NCI-H82 (cell line): ENCODE data around the gene ASCC3.

Source experiments
- DNase-seq: peaks from one replicate; lab custom pipeline; 2025; lab: John Stamatoyannopoulos, UW

Gene ASCC3

GRCh38 chr6:100464162-100464851, 416.8 kb downstream of the ASCC3 start:
- DNase-seq, result peak; percentile 66

- DNase-seq, result peak; percentile 21
These were observed 417.4 kb downstream of the ASCC3 start for GRCh38 chr6:100463630-100464161.

- DNase-seq, result peak; percentile 28
These were observed 418.2 kb downstream of the ASCC3 start for GRCh38 chr6:100462706-100463629.

GRCh38 chr6:100461917-100462705, 419.0 kb downstream of the ASCC3 start:
- peak; percentile 7 for DNase-seq

GRCh38 chr6:100461278-100461916, 419.7 kb downstream of the ASCC3 start:
- peak; percentile 82 for DNase-seq

GRCh38 chr6:100460650-100461204, 420.4 kb downstream of the ASCC3 start:
- DNase-seq, result peak; percentile 59

- DNase-seq, result no peak
These were observed 421.4 kb downstream of the ASCC3 start for GRCh38 chr6:100459592-100460184.

- no peak for DNase-seq
These were observed 422.1 kb downstream of the ASCC3 start for GRCh38 chr6:100458841-100459591.
